Measurements from ENCODE around the gene RNF213.

RNF213 gene

GRCh38 chr17:80347536-80347935, 86.9 kb downstream of the RNF213 start:
- no peak for DNase-seq (ENCODE audit: low read depth in 2 of 2)

DNA sequence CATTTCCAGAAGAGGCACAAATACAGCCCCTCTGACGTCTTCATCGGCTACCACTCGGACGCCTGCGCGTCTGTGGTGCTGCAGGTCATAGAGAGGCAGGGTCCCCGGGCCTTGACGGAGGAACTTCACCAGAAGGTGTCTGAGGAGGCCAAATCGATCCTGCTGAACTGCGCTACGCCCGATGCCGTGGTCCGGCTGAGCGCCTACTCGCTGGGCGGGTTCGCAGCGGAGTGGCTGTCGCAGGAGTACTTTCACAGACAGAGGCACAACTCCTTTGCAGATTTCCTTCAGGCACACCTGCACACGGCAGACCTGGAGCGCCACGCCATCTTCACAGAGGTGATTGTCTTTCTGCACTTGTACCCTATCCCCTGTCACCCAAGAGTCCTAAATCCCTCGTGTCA, 87.3 kb downstream of the RNF213 start:
- no peak for DNase-seq (ENCODE audit: low read depth in 2 of 2)

GRCh38 chr17:80348551-80349150, 88.0 kb downstream of the RNF213 start:
- DNase-seq (ENCODE audit: low read depth in 2 of 2) = no peak

DNA sequence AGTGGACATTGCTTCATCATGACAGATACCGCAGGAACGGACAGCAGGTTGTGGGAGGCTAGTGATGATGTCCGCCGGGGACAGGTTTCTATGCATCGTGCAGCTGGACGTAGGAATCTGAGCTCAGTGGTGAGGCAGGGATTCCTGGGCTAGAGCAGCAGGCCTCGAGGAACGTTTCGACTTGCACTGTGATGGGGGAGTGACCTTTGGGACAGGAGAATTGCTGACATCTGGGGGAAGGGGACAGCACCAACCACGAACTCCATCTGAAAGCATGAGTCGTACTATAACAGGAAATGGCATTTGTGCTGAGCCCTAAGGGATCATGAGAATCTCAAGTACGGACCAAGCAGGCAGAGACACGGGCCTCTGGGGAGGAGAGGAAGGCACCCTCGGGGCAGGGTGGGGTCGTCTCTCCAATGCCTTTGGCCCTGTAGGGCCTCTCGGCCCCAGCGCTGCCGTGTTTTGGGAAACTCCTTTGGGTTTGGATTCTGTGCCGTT, 88.5 kb downstream of the RNF213 start:
- no peak for DNase-seq (ENCODE audit: low read depth in 2 of 2)

GRCh38 chr17:80349751-80350150, 89.1 kb downstream of the RNF213 start:
- DNase-seq (ENCODE audit: low read depth in 2 of 2) = no peak

DNA sequence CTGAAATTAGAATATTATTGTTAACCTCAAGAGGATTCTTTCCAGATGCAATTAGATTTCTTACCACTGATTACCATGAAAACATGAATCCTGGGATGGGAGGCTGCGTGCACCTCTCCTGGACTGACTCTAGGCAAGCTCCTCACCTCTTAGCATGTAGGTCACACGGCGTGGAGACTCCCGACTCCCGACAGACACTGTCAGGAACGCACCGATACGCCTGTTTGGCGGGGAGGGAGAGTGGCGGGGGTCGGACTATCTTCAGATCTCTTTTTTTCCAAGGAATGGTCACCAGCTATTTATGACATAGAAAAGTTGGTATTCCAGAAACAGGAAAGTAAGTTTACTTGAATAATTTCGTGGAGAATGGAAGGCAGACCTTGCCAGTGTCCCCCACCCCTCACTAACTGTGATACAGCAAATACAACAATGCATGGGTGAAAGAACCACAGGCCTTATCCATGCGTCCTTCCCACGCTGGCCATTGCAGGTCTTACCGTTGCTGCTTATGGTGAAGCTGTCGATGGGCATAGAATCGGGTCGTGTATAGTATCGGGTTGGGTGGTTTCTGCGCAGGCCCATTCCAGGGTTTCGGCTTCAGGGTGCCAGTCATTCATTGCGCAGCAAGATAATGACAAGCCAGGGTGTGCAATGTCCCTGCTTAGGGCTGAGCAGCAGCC, 91.7 kb downstream of the RNF213 start:
- no peak for DNase-seq (ENCODE audit: low read depth in 2 of 2)

DNA sequence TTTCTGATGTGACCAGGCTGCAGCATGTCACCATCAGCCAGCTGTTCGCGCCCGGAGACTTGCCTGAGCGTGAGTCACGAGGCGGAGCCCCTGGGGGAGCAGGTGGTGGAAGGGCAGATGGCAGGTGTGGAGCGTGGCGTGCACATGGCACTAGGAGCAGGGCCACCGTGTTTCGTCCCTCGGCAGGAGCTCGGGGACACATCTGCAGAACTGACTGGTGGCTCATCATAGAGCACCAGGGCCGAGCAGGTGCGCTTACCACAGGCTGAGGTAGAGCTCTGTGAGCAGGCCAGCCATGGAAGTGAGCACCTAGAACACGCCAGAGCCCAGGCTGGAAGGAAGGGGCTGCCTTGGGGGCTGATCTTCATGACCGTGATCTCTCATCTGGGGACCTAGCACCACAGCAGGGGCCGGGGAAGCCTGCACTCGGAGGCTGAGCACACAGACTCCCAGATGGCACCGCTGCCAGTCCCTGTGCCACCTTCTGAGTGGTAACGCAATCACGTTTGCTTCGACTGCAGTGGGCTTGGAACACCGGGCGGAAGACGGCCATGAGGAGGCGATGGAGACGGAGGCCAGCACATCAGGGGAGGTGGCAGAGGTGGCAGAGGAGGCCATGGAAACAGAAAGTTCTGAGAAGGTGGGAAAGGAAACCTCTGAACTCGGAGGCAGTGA, 92.5 kb downstream of the RNF213 start:
- DNase-seq (ENCODE audit: low read depth in 2 of 2) = no peak

- DNase-seq (ENCODE audit: low read depth in 2 of 2) = no peak
These were observed 93.1 kb downstream of the RNF213 start for GRCh38 chr17:80353718-80354275.

DNA sequence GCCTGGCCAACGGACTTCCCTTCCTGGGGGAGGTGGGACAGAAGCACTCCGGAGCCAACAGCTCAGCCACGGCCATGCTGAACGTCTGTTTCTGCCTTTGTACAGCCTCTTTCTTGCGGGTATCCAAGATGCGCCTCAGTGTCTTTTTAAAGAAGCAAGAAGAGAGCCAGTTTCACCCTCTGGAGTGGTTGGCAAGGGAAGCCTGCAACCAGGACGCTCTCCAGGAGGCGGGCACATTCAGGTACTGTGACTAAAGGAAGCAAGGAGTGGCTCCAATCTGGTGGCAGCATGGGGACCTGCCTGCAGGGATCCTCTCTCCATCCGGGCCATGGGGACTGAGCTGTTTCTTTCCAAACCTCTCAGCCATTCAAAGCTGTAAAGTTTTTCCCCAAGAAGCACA, 93.7 kb downstream of the RNF213 start:
- no peak for DNase-seq (ENCODE audit: low read depth in 2 of 2)

GRCh38 chr17:80356231-80356856, 95.7 kb downstream of the RNF213 start:
- no peak for DNase-seq (ENCODE audit: low read depth in 2 of 2)

DNA sequence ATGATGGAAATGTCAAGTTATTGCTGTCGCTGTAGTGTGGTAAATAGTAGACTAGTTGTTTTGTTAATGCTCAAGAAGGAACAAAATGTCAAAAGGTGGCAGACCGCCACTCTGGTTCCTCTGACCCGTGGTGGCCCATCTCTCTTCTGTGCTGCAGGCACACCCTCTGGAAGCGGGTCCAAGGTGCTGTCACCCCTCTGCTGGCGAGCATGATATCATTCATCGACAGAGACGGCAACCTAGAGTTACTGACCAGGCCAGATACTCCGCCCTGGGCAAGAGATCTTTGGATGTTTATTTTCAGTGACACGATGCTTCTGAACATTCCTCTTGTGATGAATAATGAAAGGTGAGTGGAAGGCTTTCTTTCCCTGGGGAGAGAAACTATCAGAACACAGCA, 97.5 kb downstream of the RNF213 start:
- DNase-seq (ENCODE audit: low read depth in 2 of 2) = no peak

DNA sequence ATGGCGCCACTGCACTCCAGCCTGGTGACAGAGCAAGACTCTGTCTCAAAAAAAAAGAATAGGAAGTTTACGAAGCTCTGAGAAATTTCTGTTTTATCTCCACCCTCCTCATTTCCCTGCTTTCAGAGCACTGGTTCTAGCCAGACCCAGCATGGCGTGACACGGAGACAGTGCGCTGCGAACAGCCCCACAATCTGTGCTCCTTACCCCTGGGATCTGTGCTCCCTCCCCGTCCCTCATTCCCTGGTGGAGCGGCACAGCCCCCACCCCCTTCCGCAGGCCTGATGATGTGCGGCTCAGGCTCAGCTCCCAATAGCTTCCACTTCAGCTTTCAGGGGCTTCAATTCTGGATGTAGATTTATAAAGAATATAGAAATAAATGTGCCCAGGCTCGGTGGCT, 98.2 kb downstream of the RNF213 start:
- no peak for DNase-seq (ENCODE audit: low read depth in 2 of 2)

DNA sequence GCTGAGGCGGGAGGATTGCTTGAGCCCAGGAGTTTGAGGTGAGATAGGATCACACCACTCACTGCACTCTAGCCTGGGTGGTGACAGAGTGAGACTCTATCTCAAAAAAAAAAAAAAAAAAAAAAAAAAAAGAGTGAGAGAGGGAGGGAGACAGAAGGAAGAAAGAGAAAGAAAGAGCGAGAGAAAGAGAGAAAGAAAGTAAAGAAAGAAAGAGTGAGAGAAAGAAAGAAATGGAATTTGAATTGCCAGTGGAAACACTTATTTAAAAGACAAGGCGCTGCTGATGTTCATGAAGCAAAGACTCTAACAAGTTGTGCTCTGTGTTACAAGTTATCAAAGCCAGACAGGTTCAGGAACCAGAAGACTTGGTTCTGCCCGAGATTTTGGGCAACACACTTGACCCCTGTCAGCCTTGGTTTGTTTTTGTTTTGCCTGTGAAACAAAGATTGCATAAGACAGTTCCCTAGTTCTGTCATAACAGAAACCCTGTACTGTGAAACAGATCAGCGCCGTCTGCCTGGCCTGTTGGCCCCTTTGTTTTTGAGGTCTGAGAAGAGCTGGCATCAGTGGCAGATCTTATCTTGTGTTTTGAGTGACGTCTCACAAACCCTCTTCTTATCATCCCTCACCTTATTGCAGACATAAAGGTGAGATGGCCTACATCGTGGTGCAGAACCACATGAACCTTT, 98.9 kb downstream of the RNF213 start:
- DNase-seq (ENCODE audit: low read depth in 2 of 2) = no peak

DNA sequence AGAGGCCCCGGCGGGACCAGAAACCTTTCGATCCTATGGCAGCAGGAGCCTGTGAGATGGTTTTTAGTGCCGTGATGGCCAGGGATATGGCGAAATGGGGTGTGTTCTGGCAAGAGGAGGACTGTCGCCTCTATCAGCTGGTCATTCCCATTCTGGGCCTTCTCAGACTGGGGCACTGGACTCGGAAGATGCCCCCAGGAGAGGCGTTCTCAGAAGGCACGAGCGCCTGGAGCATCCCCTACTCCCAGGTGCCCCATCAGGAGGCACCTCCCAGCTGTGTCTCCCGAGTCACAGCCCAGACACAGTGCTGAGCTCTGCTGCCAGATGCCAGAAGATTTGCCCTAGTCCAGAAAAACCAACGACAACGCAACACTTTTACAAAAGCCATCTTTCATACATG, 99.7 kb downstream of the RNF213 start:
- DNase-seq (ENCODE audit: low read depth in 2 of 2) = no peak

- no peak for DNase-seq (ENCODE audit: low read depth in 2 of 2)
These were observed 101.0 kb downstream of the RNF213 start for GRCh38 chr17:80361495-80362220.

DNA sequence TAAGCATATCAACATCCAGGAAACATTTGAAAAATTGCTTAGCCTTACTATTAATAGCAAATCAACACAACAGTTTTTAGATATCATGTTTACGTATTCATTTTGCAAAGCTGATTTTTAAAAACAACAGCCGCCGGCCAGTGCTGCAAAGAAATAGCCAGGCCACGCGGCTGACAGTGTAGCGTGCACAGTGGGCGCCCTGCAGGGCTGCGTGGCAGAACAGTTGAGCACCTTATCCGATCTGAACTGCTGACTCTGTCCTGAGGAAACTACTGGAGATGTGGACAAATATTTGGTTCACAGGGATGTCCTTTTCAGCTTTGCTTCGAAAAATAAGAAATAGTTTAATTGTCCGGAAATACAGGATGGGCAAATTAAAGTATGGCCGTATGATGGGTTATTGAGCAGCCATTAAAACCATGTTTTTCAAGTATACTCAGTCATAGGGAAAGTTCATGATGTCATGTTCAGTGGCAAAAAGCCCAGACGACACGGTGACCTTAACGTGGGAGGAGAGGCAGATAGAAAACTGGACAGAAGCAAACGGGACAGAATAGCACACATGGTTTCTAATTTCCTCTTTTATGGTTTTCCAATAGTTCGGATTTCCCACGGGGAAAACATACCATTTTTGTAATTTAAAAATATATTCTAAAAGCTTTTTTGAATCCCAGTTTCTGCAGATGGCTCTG, 101.9 kb downstream of the RNF213 start:
- no peak for DNase-seq (ENCODE audit: low read depth in 2 of 2)

DNA sequence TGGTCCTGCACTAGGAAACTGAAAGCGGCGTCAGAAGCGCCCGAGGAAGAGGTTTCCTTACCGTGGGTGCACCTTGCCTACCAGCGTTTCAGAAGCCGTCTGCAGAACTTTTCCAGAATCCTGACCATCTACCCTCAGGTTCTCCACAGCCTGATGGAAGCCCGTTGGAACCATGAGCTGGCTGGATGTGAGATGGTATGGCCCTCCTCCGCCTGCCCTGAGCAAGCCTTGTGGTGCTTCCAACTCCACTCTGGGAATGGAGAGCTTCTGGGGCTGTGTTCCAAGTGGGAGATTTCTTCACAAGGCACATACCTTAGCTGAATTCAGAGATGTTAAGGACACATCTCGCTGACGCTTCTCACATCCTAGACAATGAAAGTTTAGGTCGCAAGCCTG, 102.5 kb downstream of the RNF213 start:
- no peak for DNase-seq (ENCODE audit: low read depth in 2 of 2)

DNA sequence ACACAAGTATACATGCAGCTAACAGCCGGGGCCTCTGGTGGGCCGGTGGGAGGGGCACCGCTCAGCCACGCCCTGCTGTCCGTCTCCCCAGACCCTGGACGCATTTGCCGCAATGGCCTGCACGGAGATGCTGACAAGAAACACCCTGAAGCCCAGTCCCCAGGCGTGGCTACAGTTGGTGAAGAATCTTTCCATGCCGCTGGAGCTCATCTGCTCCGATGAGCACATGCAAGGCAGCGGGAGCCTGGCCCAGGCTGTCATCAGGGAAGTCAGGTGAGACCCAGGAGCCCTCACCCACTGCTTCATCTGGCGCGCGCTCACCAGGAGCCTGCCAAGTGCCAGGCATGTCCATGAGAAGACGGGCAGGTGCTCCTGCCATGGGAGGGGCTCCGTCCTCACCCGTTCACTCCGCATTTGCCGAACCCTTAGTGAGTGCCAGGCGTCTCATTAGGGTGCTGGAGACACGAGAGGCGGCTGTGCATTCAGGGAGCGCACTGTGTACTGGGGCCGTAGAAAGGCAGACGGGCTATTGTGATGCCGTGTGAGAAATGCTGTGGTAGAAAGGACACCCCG, 103.0 kb downstream of the RNF213 start:
- DNase-seq (ENCODE audit: low read depth in 2 of 2) = no peak

- DNase-seq (ENCODE audit: low read depth in 2 of 2) = no peak
These were observed 103.5 kb downstream of the RNF213 start for GRCh38 chr17:80364091-80364691.
